LoVo (cell line): ENCODE measurements around the gene PLSCR5.

Experiments
- DNase-seq: peaks from one replicate; pipeline ENCODE4 v3.0.0-alpha.2; 2016; ENCODE audit warnings: low spot score

PLSCR5 gene

GRCh38 chr3:146585156-146585555 lies 20.0 kb downstream of the PLSCR5 start:
- no peak for DNase-seq

DNA sequence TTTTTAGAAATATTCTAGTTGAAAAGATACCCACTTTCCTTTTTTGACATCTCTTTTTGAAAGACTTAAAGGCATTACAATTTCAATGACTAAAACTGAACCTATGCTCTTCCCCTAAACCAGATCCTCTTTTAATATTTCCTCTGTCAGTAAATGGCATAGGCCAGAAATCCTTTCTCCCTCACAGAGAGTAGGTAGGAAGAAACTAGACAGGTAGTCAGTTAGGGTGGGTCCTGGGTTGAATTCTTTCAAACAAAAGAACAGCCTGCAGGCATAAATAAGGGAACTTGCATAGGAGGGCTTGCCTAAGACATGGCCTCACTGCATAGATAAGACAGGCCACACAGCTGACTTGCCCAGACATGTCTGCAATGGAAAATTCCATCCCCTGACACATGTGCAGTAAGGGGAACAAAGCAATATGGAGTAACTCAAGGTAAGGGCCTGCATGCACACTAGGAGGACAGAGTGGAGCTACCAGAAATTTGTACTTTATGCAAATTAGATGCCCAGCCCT lies 23.1 kb downstream of the PLSCR5 start:
- DNase-seq = no peak

- DNase-seq = no peak
Measured at GRCh38 chr3:146581080-146581601, 24.0 kb downstream of the PLSCR5 start.

- DNase-seq = peak; percentile 42
Measured at GRCh38 chr3:146577662-146578061, 27.5 kb downstream of the PLSCR5 start.

- no peak for DNase-seq
Measured at GRCh38 chr3:146575636-146576035, 29.5 kb downstream of the PLSCR5 start.

- DNase-seq = no peak
Measured at GRCh38 chr3:146574173-146574572, 31.0 kb downstream of the PLSCR5 start.

- no peak for DNase-seq
Measured at GRCh38 chr3:146569314-146569713, 35.8 kb downstream of the PLSCR5 start.

DNA sequence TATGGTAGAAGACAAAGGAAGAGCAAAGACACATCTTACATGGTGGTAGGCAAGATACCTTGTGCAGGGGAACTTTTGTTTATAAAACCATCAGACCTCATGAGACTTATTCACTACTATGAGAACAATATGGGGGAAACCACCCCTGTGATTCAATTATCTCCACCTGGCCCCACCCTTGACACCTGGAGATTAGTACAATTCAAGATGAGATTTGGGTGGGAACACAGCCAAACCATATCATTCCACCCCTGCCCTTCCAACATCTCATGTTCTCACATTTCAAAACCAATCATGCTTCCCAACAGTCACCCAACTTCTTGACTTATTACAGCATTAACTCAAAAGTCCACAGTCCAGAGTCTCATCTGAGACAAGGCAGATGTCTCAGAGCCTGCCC lies 39.0 kb downstream of the PLSCR5 start:
- no peak for DNase-seq

GRCh38 chr3:146561879-146562278 lies 43.3 kb downstream of the PLSCR5 start:
- DNase-seq = no peak

GRCh38 chr3:146561463-146561862 lies 43.7 kb downstream of the PLSCR5 start:
- DNase-seq = no peak

- DNase-seq = no peak
Measured at GRCh38 chr3:146560678-146561077, 44.5 kb downstream of the PLSCR5 start.

- no peak for DNase-seq
Measured at GRCh38 chr3:146559388-146559787, 45.8 kb downstream of the PLSCR5 start.

DNA sequence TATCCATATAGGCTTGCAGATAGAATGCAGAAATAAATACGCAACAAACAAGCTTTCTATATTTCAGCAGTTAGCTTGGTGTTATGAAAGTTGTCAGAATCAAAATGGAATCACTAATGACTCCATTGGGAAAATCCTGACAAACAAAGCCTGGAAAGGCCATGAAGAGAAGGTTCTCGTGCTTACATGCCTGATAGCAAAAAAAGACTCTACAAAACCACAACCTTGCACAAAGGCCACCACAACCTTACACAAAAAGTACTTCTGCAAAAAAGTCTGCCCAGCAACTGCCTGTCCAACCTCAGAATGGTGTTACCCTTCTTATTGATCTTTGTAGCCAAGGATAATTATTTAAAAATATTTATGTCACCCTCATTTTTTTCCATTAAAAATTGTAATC lies 46.4 kb downstream of the PLSCR5 start:
- DNase-seq = no peak

GRCh38 chr3:146557745-146558144 lies 47.4 kb downstream of the PLSCR5 start:
- no peak for DNase-seq

DNA sequence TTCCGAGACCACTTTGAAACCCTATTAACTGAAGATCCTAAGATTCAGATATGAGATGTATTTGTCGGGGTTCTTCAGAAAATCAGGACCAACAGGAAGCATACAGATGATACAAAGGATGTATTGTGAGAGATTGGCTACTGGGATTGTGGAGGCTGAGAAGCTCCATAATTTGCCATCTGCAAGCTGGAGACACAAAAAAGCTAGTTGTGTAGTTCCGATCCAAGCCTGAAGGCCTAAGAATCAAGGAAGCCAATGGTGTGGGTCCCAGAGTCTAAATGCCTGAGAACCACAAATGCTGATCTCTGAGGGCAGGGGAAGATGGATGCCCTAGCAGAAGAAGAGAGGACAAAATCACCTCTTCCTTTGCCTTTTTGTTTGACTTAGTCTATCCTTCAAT lies 49.8 kb downstream of the PLSCR5 start:
- no peak for DNase-seq

DNA sequence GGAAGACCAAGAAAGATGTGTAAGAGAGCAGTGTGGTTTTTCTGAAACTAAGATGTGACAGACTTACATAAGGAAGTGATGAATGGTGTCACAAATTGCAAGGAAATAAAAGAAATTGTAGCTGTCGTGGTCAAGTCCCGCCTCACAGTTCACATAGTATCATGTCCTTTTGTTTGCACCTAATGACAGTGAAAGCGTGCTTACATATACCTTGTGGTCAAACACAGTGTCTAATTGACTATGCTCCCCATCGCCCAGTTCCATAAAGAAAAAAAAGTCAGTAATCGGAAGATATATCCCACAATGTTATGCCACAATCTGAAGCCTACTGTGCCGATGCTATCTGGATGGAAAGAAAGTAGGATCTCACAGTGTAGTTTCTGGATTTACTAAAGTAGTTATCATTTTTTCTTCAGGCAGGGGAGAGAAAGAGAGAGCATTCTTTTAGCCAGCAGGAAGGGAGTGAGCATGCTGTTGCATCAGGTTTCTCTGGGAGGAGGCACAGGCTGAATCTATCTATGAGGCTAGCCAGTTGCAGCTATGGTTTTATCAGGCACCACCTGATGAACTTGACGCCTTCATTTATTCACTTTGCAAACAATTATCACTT lies 50.9 kb downstream of the PLSCR5 start:
- DNase-seq = no peak

DNA sequence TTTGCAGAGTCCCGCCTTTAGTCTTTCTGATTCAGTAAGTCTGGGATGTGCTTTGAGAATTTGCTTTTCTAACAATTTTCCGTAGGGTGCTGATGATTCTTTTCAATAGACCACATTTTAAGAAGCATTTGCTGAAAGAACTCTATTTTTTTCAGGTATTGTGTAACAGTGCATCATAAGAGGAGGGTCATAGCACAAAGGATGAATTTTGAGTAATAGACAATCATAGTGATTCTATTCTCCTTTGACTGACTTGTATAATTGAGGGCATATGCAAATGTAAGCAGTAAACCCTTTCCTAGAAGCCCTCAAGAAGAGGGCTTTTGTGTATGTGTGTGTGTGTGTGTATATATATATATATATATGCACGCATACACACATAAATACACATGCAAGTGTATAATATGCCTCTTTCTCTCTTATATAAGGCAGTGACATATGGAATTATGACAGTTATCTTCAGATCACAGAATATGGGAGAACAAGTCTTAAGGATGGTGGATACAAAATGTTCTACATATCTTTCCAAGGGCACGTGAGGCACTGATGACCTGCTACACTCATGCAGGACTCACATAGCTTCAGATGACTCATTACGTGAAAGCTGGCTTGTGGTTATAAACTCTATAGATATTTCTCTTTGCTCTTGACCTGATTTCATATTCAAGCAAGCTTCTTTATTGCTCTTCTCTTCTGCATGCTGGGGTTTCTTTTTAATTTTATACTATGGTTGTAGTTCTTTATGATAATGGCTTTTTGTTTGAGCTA lies 54.2 kb downstream of the PLSCR5 start:
- DNase-seq = peak; percentile 44

- no peak for DNase-seq
Measured at GRCh38 chr3:146550070-146550615, 55.0 kb downstream of the PLSCR5 start.

GRCh38 chr3:146547235-146547835 lies 57.8 kb downstream of the PLSCR5 start:
- no peak for DNase-seq

GRCh38 chr3:146546366-146546965 lies 58.7 kb downstream of the PLSCR5 start:
- no peak for DNase-seq

GRCh38 chr3:146544929-146545528 lies 60.1 kb downstream of the PLSCR5 start:
- no peak for DNase-seq
